ENCODE data around the gene UCMA. TPM values are rescaled to one million over a fixed set of nuclear protein-coding genes. Genes with fewer than 3 reads are reported as not detected.

UCMA gene
- total and polyA plus RNA-seq, 2 experiments from 2014 or later: not detected

GRCh38 chr10:13218878-13219277 lies 15.3 kb downstream of the UCMA start:
- Histone ChIP-seq H3K36me3 (no peaks in the 10 kb centered on the region), H3K27ac (no peak overlapping the region), H3K4me1 (ENCODE audit: low read depth) (no peaks in the 10 kb centered on the region), H3K9me3 (ENCODE audit: low read depth) (no peaks in the 10 kb centered on the region), H3K27me3 (no peaks in the 10 kb centered on the region), H3K4me3 (no peak overlapping the region)
- no peak for DNase-seq (ENCODE audit: low read depth in 1 of 2, low spot score in 1 of 2)
- no peak for TF ChIP-seq CTCF (IDR thresholded peaks at IDR 0.05; ENCODE audit: low read depth, low read length)

GRCh38 chr10:13213163-13213562 lies 21.0 kb downstream of the UCMA start:
- H3K9me3 ChIP-seq (ENCODE audit: low read depth): no peaks in the 10 kb centered on the region
- no peak overlapping the region for H3K27ac ChIP-seq
- no peak overlapping the region for H3K4me3 ChIP-seq
- no peaks in the 10 kb centered on the region for H3K4me1 ChIP-seq (ENCODE audit: low read depth)
- H3K36me3 ChIP-seq: no peaks in the 10 kb centered on the region
- DNase-seq (ENCODE audit: low read depth in 1 of 2, low spot score in 1 of 2): no peak
- no peaks in the 10 kb centered on the region for H3K27me3 ChIP-seq
- no peak for TF ChIP-seq CTCF (IDR thresholded peaks at IDR 0.05; ENCODE audit: low read depth, low read length)

GRCh38 chr10:13206546-13207443 lies 27.4 kb downstream of the UCMA start:
- DNase-seq (ENCODE audit: low read depth in 1 of 2, low spot score in 1 of 2): peak; percentile 10 to 73
- no peak overlapping the region for H3K27ac ChIP-seq
- no peaks in the 10 kb centered on the region for H3K36me3 ChIP-seq

GRCh38 chr10:13206091-13206490 lies 28.1 kb downstream of the UCMA start:
- H3K9me3 ChIP-seq (ENCODE audit: low read depth): no peaks in the 10 kb centered on the region
- no peaks in the 10 kb centered on the region for H3K27me3 ChIP-seq
- H3K4me1 ChIP-seq (ENCODE audit: low read depth): no peaks in the 10 kb centered on the region
- DNase-seq (ENCODE audit: low read depth in 1 of 2, low spot score in 1 of 2): no peak
- no peak for TF ChIP-seq CTCF (IDR thresholded peaks at IDR 0.05; ENCODE audit: low read depth, low read length)
- no peak overlapping the region for H3K27ac ChIP-seq
- no peaks in the 10 kb centered on the region for H3K36me3 ChIP-seq
- H3K4me3 ChIP-seq: no peak overlapping the region

More at GRCh38 chr10:13206546-13207443, 27.4 kb downstream of the UCMA start:
- Histone ChIP-seq H3K9me3 (ENCODE audit: low read depth) (no peaks in the 10 kb centered on the region), H3K27me3 (no peaks in the 10 kb centered on the region), H3K4me1 (ENCODE audit: low read depth) (no peaks in the 10 kb centered on the region), H3K4me3 (no peak overlapping the region)
- peak; percentile 65 for TF ChIP-seq CTCF (IDR thresholded peaks at IDR 0.05; ENCODE audit: low read depth, low read length)

GRCh38 chr10:13201132-13201531 lies 33.0 kb downstream of the UCMA start:
- Histone ChIP-seq H3K4me3 (no peak overlapping the region), H3K9me3 (ENCODE audit: low read depth) (no peaks in the 10 kb centered on the region), H3K27ac (no peak overlapping the region), H3K4me1 (ENCODE audit: low read depth) (no peaks in the 10 kb centered on the region), H3K36me3 (no peaks in the 10 kb centered on the region), H3K27me3 (no peaks in the 10 kb centered on the region)
- DNase-seq (ENCODE audit: low read depth in 1 of 2, low spot score in 1 of 2): no peak
- no peak for TF ChIP-seq CTCF (IDR thresholded peaks at IDR 0.05; ENCODE audit: low read depth, low read length)
